Colonic mucosa (tissue), 4 donors: ENCODE measurements around the gene MAP4K5. TPM values are rescaled to one million over a fixed set of nuclear protein-coding genes. Genes with fewer than 3 reads are reported as not detected.

ENCODE experiments used
- DNase-seq: peaks from one replicate; pipeline ENCODE4 v3.0.0-alpha.2; 2020
- H3K27ac ChIP-seq: fragments of 200-600 bp; one replicate; pipeline ENCODE4 v1.8.0; 2021
- H3K27me3 ChIP-seq: fragments of 200-600 bp; one replicate; pipeline ENCODE4 v1.8.0; 2021
- H3K36me3 ChIP-seq: fragments of 200-600 bp; one replicate; pipeline ENCODE4 v1.8.0; 2021
- H3K4me1 ChIP-seq: fragments of 200-600 bp; one replicate; pipeline ENCODE4 v1.8.0; 2021; ENCODE audit warnings: mild to moderate bottlenecking
- H3K4me3 ChIP-seq: fragments of 200-600 bp; one replicate; pipeline ENCODE4 v1.8.0; 2021
- H3K9ac ChIP-seq, 2 donors: one replicate each; pipeline ENCODE4 v1.7.0; 2013; ENCODE audit warnings: control low read depth in 2 of 2, low read depth in 2 of 2, low read length in 2 of 2
- H3K9me3 ChIP-seq: fragments of 200-600 bp; one replicate; pipeline ENCODE4 v1.8.0; 2021
- CTCF ChIP-seq: fragments of 200-600 bp; IDR thresholded peaks from one replicate; pipeline ENCODE4 v1.8.0; 2022; ENCODE audit warnings: antibody characterized with exemption, mild to moderate bottlenecking
- intact Hi-C: fragments of 100-400 bp; cut with DNase I; formaldehyde crosslinking; loops from one replicate; pipeline ENCODE4 v1.14.1; 2022
- total RNA-seq, 2 donors: library from RNA; stranded (reverse); fragmentation: NEBNext Ultra II Directional in 1 of 2; extraction: Animal tissue kit (Norgen Biotek cat#: 25700) in 1 of 2; gene quantifications; one replicate each; pipeline ENCODE4 v1.2.1, GENCODE V29; 2021
- donor health status: healthy.
- donor health status: DM: no; HTN: no; CAD: no.
- donor health status: DM: no; HTN: no; CAD: no.

Gene MAP4K5
- total RNA-seq, 2 donors from 2014 or later, result 39.0 to 43.3 TPM

GRCh38 chr14:50389668-50390441 is 142.5 kb downstream of the MAP4K5 start:
- Histone ChIP-seq H3K9me3 (no peaks in the 10 kb centered on the region), H3K4me3 (no peak overlapping the region), H3K9ac (no peak overlapping the region), H3K27ac (no peak overlapping the region), H3K27me3 (no peaks in the 10 kb centered on the region), H3K36me3 (no peaks in the 10 kb centered on the region), H3K4me1 (no peaks in the 10 kb centered on the region)
- TF ChIP-seq CTCF, result no peak
- DNase-seq, result no peak
- intact Hi-C loops, result no loop called here

- no peaks in the 10 kb centered on the region for H3K27me3 ChIP-seq
- H3K36me3 ChIP-seq, result no peaks in the 10 kb centered on the region
- peak overlapping the region in 1 of 2 donors; percentile 32 for H3K9ac ChIP-seq
- TF ChIP-seq CTCF, result no peak
- H3K27ac ChIP-seq, result peak overlapping the region; percentile 41
- H3K4me3 ChIP-seq, result no peak overlapping the region
- intact Hi-C loops, result no loop called here
- H3K9me3 ChIP-seq, result no peaks in the 10 kb centered on the region
- H3K4me1 ChIP-seq, result no peaks in the 10 kb centered on the region
- peak; percentile 83 for DNase-seq
Observed at GRCh38 chr14:50388256-50388931, 144.0 kb downstream of the MAP4K5 start.

- no peak overlapping the region for H3K27ac ChIP-seq
Observed at GRCh38 chr14:50387548-50387947, 144.8 kb downstream of the MAP4K5 start.

GRCh38 chr14:50383618-50384225 is 148.6 kb downstream of the MAP4K5 start:
- Histone ChIP-seq H3K27me3 (no peaks in the 10 kb centered on the region), H3K4me1 (no peaks in the 10 kb centered on the region), H3K27ac (no peak overlapping the region), H3K36me3 (no peaks in the 10 kb centered on the region), H3K4me3 (no peak overlapping the region), H3K9ac (no peak overlapping the region), H3K9me3 (no peaks in the 10 kb centered on the region)
- no peak for TF ChIP-seq CTCF
- intact Hi-C loops, result no loop called here
- DNase-seq, result no peak

More at GRCh38 chr14:50387548-50387947, 144.8 kb downstream of the MAP4K5 start:
- Histone ChIP-seq H3K4me3 (no peak overlapping the region), H3K36me3 (no peaks in the 10 kb centered on the region), H3K9me3 (no peaks in the 10 kb centered on the region), H3K4me1 (no peaks in the 10 kb centered on the region), H3K27me3 (no peaks in the 10 kb centered on the region), H3K9ac (no peak overlapping the region)
- intact Hi-C loops, result no loop called here
- no peak for TF ChIP-seq CTCF
- DNase-seq, result no peak

GRCh38 chr14:50381823-50382287 is 150.5 kb downstream of the MAP4K5 start:
- no peaks in the 10 kb centered on the region for H3K4me1 ChIP-seq
- H3K27me3 ChIP-seq, result no peaks in the 10 kb centered on the region
- H3K9ac ChIP-seq, result no peak overlapping the region
- DNase-seq, result no peak
- intact Hi-C loops, result no loop called here
- no peak overlapping the region for H3K4me3 ChIP-seq
- no peaks in the 10 kb centered on the region for H3K9me3 ChIP-seq
- no peak overlapping the region for H3K27ac ChIP-seq
- no peak for TF ChIP-seq CTCF
- H3K36me3 ChIP-seq, result no peaks in the 10 kb centered on the region
